Mesendoderm (in vitro differentiated cells): ENCODE results near the gene ZNF689.

ENCODE experiments used
- DNase-seq: peaks from one replicate; pipeline ENCODE4 v3.0.0; 2013
- H2AK5ac ChIP-seq: 2 replicates; pipeline ENCODE4 v1.6.1; 2013; ENCODE audit warnings: low read length, inconsistent platforms
- H2BK120ac ChIP-seq: 2 replicates; pipeline ENCODE4 v1.6.1; 2013; ENCODE audit warnings: low read depth, mild to moderate bottlenecking, low read length, moderate library complexity, mixed read lengths
- H2BK15ac ChIP-seq: replicated peaks from 2 replicates; pipeline ENCODE4 v1.6.1; 2013; ENCODE audit warnings: low read depth, mild to moderate bottlenecking, moderate library complexity
- H2BK5ac ChIP-seq: 2 replicates; pipeline ENCODE4 v1.6.1; 2013; ENCODE audit warnings: low read length, inconsistent platforms
- H3K18ac ChIP-seq: 2 replicates; pipeline ENCODE4 v1.6.1; 2013; ENCODE audit warnings: mild to moderate bottlenecking, low read length, mixed read lengths
- H3K23ac ChIP-seq: one replicate; pipeline ENCODE4 v1.6.1; 2013; ENCODE audit warnings: low read length
- H3K27ac ChIP-seq: 2 replicates; pipeline ENCODE4 v1.5.1; 2013; ENCODE audit warnings: low read depth, mild to moderate bottlenecking, inconsistent platforms, low read length, moderate library complexity
- H3K27me3 ChIP-seq: 2 replicates; pipeline ENCODE4 v1.6.1; 2013; ENCODE audit warnings: low read length, control low read depth, mild to moderate bottlenecking, inconsistent platforms; ENCODE audit not compliant: insufficient read depth, poor library complexity
- H3K36me3 ChIP-seq: 2 replicates; pipeline ENCODE4 v1.6.1; 2013; ENCODE audit warnings: low read length, inconsistent platforms; ENCODE audit not compliant: control insufficient read depth, insufficient read depth
- H3K4ac ChIP-seq: one replicate; pipeline ENCODE4 v1.6.1; 2013; ENCODE audit warnings: low read depth, mild to moderate bottlenecking, low read length, moderate library complexity
- H3K4me1 ChIP-seq: 2 replicates; pipeline ENCODE4 v1.6.1; 2013; ENCODE audit warnings: low read depth, low read length, inconsistent platforms; ENCODE audit not compliant: control insufficient read depth
- H3K4me2 ChIP-seq: 2 replicates; pipeline ENCODE4 v1.6.1; 2013; ENCODE audit warnings: low read length
- H3K4me3 ChIP-seq: 2 replicates; pipeline ENCODE4 v1.5.1; 2013; ENCODE audit warnings: mild to moderate bottlenecking, low read length
- H3K56ac ChIP-seq: one replicate; pipeline ENCODE4 v1.6.1; 2013; ENCODE audit warnings: low read length
- H3K79me1 ChIP-seq: 2 replicates; pipeline ENCODE4 v1.6.1; 2013; ENCODE audit warnings: low read length, inconsistent platforms
- H3K79me2 ChIP-seq: 2 replicates; pipeline ENCODE4 v1.6.1; 2013; ENCODE audit warnings: mild to moderate bottlenecking, low read length; ENCODE audit not compliant: control insufficient read depth, insufficient read depth
- H3K9ac ChIP-seq: 2 replicates; pipeline ENCODE4 v1.6.1; 2013; ENCODE audit warnings: low read length, inconsistent platforms
- H4K5ac ChIP-seq: one replicate; pipeline ENCODE4 v1.6.1; 2013; ENCODE audit warnings: low read length
- H4K8ac ChIP-seq: one replicate; pipeline ENCODE4 v1.6.1; 2013; ENCODE audit warnings: low read depth, mild to moderate bottlenecking, control low read depth, low read length, moderate library complexity
- WGBS: extraction: QIAGEN DNeasy Blood & Tissue Kit; methylation state at CpG from one replicate; pipeline ENCODE4 v1.1.7; 2013; ENCODE audit warnings: low lambda C conversion rate, missing lambda C conversion rate; ENCODE audit not compliant: insufficient coverage; ENCODE audit errors: extremely low coverage; 5-methylcytosine and 5-hydroxymethylcytosine counted together

ZNF689 gene

GRCh38 chr16:30621765-30622164, 11.6 kb upstream of the ZNF689 start:
- Histone ChIP-seq H2BK5ac (no peak overlapping the region), H2AK5ac (no peak overlapping the region), H3K4me1 (no peaks in the 10 kb centered on the region), H3K79me1 (no peaks in the 10 kb centered on the region), H3K9ac (no peak overlapping the region), H3K18ac (no peak overlapping the region), H3K27me3 (no peaks in the 10 kb centered on the region), H3K56ac (no peak overlapping the region), H3K4me2 (no peak overlapping the region), H3K27ac (no peak overlapping the region), H3K79me2 (no peaks in the 10 kb centered on the region), H2BK120ac (no peak overlapping the region), H3K4me3 (no peak overlapping the region), H3K36me3 (no peaks in the 10 kb centered on the region), H2BK15ac (no peak overlapping the region), H4K8ac (no peak overlapping the region), H3K23ac (no peak overlapping the region), H4K5ac (no peak overlapping the region), H3K4ac (no peak overlapping the region)
- no peak for DNase-seq
- WGBS = no CpG with 5 or more reads among the region's 5 CpGs

- Histone ChIP-seq H2BK5ac (no peak overlapping the region), H3K4me1 (no peaks in the 10 kb centered on the region), H2AK5ac (no peak overlapping the region), H4K8ac (no peak overlapping the region), H3K4me3 (no peak overlapping the region), H3K79me2 (no peaks in the 10 kb centered on the region), H3K23ac (no peak overlapping the region), H2BK15ac (no peak overlapping the region), H3K18ac (no peak overlapping the region), H3K4ac (no peak overlapping the region), H2BK120ac (no peak overlapping the region), H3K56ac (no peak overlapping the region), H3K27me3 (no peaks in the 10 kb centered on the region), H3K27ac (no peak overlapping the region), H4K5ac (no peak overlapping the region), H3K36me3 (no peaks in the 10 kb centered on the region), H3K79me1 (no peaks in the 10 kb centered on the region), H3K4me2 (no peak overlapping the region), H3K9ac (no peak overlapping the region)
- DNase-seq = no peak
- no CpG with 5 or more reads among the region's 3 CpGs for WGBS
These were observed 10.0 kb upstream of the ZNF689 start for GRCh38 chr16:30620169-30620568.

- H3K4me1 ChIP-seq = no peaks in the 10 kb centered on the region
- WGBS = no CpG with 5 or more reads among the region's 5 CpGs
These were observed 9.4 kb upstream of the ZNF689 start for GRCh38 chr16:30619638-30620037.

GRCh38 chr16:30619202-30619601, 9.0 kb upstream of the ZNF689 start:
- WGBS = no CpG with 5 or more reads among the region's 4 CpGs
- Histone ChIP-seq H3K4me3 (no peak overlapping the region), H3K36me3 (no peaks in the 10 kb centered on the region)

More at GRCh38 chr16:30619638-30620037, 9.4 kb upstream of the ZNF689 start:
- H4K8ac ChIP-seq = no peak overlapping the region
- no peaks in the 10 kb centered on the region for H3K79me1 ChIP-seq
- no peak overlapping the region for H2BK120ac ChIP-seq
- H3K36me3 ChIP-seq = no peaks in the 10 kb centered on the region
- no peak overlapping the region for H3K18ac ChIP-seq
- H2AK5ac ChIP-seq = no peak overlapping the region
- H3K27ac ChIP-seq = no peak overlapping the region
- no peak overlapping the region for H3K9ac ChIP-seq
- H3K79me2 ChIP-seq = no peaks in the 10 kb centered on the region
- H4K5ac ChIP-seq = no peak overlapping the region
- H2BK5ac ChIP-seq = no peak overlapping the region
- no peak for DNase-seq
- H2BK15ac ChIP-seq = no peak overlapping the region
- no peak overlapping the region for H3K4me3 ChIP-seq
- no peak overlapping the region for H3K4me2 ChIP-seq
- no peak overlapping the region for H3K56ac ChIP-seq
- no peak overlapping the region for H3K23ac ChIP-seq
- H3K27me3 ChIP-seq = no peaks in the 10 kb centered on the region
- H3K4ac ChIP-seq = no peak overlapping the region

GRCh38 chr16:30615358-30616091, 5.3 kb upstream of the ZNF689 start:
- WGBS = no CpG with 5 or more reads among the region's 12 CpGs
- Histone ChIP-seq H3K27ac (no peak overlapping the region), H3K4me2 (no peak overlapping the region), H2BK5ac (no peak overlapping the region), H3K9ac (no peak overlapping the region), H4K5ac (no peak overlapping the region), H3K79me1 (no peaks in the 10 kb centered on the region), H3K4me1 (no peaks in the 10 kb centered on the region), H3K23ac (no peak overlapping the region), H3K4me3 (no peak overlapping the region), H3K18ac (no peak overlapping the region), H3K36me3 (no peaks in the 10 kb centered on the region), H3K79me2 (no peaks in the 10 kb centered on the region), H2AK5ac (no peak overlapping the region), H2BK120ac (no peak overlapping the region), H3K56ac (no peak overlapping the region), H2BK15ac (no peak overlapping the region), H3K27me3 (no peaks in the 10 kb centered on the region), H4K8ac (no peak overlapping the region), H3K4ac (no peak overlapping the region)
- peak; percentile 80 for DNase-seq

More at GRCh38 chr16:30619202-30619601, 9.0 kb upstream of the ZNF689 start:
- Histone ChIP-seq H3K23ac (no peak overlapping the region), H3K18ac (no peak overlapping the region), H2AK5ac (no peak overlapping the region), H3K27me3 (no peaks in the 10 kb centered on the region), H2BK5ac (no peak overlapping the region), H3K4me1 (no peaks in the 10 kb centered on the region), H3K79me1 (no peaks in the 10 kb centered on the region), H3K56ac (no peak overlapping the region), H4K5ac (no peak overlapping the region), H3K27ac (no peak overlapping the region), H4K8ac (no peak overlapping the region), H3K9ac (no peak overlapping the region), H3K4ac (no peak overlapping the region), H3K79me2 (no peaks in the 10 kb centered on the region), H3K4me2 (no peak overlapping the region), H2BK15ac (no peak overlapping the region), H2BK120ac (no peak overlapping the region)
- no peak for DNase-seq
